GM18526 (cell line): ENCODE data around the gene KIF16B.

ENCODE experiments used
- POLR2A ChIP-seq: IDR thresholded peaks from 3 replicates; pipeline ENCODE4 v1.6.1; 2011; ENCODE audit not compliant: insufficient read length; ENCODE audit errors: extremely low read depth

KIF16B gene

DNA sequence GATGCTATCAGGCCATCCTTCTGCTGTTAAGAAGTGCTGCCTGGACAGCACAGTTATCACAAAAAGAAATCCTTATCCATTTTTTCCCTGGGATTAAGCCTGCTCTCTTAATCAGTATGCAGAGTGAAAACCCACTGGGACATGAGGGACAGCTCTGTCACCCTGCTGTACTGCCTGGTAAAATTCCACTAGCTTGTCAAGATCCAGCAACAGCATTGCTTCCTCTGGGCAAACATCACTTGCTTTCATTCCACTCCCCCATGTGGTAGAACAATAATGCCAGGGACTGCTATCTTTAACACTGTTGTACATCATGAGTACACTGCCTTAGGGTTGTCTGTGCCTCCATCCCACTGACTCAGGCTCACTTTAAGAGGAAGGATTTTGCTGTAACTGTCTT lies 331.3 kb downstream of the KIF16B start:
- no peak for TF ChIP-seq POLR2A

DNA sequence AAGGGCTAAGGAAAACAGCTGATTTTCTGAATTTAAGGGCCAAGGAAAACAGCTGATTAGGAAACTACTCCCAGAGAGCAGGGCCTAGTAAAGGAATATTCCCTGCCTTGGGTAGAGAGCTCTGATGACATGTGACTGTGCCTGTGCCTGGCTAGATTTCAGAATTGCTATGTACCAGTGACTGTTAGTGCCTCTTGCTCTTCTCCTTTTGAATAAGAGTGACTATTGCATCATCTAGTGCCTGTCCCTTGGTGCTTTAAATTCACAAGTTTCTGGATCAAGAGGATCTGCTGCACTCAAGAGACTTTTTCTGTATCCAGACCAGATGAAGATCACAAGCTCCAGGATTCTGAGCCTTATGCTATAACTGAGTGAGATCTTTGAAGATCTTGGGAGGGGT lies 332.9 kb downstream of the KIF16B start:
- no peak for TF ChIP-seq POLR2A

DNA sequence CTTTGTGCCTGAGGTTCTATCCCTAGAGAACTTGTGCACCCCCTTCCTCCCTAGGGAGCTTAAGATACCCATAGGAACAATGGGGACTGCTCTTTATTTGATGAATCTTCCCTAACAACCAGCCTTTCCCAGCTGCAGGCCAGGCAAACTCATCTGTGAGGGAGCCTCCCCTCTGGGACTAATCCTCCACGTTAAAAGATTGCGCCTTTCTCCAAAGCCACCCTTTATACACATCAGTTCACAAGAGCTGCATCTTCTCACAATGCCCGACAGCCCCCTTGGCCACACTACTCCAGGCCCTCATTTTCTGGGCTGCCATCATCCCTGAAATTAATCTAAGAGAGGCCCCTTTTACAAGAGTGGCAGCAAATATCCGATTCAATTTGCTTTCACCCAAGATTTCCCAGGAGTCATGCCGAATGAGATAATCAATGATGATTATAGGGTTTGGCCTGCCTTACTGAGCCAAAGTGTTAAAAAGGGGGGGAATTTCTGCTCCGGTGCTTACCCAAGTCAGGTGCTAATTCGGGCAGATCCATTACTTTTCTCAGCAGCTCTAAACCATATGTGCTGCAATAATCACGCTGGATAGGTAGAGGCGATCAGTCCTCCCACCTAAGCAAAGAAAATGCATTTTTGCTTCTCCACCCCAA lies 336.5 kb downstream of the KIF16B start:
- TF ChIP-seq POLR2A: no peak

DNA sequence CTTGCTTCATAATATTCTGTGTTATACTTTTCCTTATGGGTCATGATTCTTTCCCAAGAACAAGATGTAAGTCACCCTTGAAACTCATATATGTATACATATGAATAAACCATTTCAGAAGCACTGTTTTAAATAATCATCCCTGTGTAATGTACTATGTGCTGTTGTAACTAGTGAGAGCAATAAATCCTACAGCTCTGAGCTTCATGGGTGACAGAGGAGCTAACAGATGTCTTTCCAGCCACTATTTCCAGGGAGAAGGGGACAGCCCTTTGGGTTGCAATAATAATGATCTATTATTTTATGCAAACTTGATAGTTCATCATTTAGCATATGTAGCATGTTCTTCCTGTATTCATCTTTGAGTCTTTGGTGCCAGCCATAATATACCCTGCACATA lies 342.8 kb downstream of the KIF16B start:
- TF ChIP-seq POLR2A: no peak

DNA sequence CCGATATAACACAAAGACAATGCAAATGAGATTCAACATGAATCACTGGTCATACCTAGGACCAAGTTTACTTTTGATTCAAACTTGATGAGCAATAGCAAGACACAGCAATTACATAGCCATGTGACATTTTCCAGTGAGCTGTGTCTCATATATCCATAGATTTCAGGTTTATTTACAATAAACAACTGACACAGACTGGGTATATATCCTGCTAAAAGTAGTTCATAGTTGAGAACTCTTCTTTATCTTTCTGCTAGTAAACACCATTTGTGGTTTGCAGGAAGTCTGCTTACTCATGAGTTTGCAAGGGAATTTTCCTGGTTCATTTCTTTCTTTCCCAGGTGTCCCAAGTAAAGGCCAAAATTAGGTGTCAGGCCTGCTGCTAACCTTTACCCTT lies 343.4 kb downstream of the KIF16B start:
- no peak for TF ChIP-seq POLR2A

DNA sequence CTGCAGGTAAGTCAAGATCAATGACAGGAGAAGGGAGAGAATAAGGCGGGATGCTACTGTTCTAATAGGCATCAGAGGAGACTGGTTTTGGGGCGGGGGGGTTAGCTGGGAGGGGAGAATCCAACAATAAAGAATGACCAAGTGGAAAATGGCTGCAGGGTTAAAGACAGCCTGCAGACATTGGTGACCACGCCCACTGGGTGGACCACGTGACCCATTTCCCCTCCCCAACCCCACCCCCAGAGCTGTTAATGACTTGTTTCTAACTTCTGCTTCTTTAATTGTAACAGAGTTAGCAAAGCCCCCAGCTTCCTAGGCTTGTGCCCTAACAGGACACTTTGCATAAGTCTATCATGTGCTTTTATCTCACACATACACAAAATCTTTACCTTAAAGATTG lies 344.5 kb downstream of the KIF16B start:
- no peak for TF ChIP-seq POLR2A

DNA sequence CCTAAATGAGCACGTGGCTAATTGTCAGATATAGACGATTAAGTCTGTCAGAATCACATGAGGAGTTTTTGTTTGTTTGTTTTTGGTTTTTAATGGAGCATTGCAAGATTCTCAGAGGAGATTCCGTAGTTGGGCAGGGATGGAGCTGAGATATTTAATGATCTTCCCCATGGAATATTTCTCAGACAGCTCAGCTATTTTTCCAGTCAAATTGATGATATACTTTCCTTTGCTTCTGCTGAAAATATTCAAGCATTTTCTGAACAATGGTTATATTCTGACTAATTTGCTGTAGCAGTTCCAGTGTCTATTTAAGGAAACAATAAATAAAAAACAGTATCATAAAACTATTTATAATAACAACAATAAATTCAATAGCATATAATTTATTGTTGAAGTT lies 348.4 kb downstream of the KIF16B start:
- no peak for TF ChIP-seq POLR2A

DNA sequence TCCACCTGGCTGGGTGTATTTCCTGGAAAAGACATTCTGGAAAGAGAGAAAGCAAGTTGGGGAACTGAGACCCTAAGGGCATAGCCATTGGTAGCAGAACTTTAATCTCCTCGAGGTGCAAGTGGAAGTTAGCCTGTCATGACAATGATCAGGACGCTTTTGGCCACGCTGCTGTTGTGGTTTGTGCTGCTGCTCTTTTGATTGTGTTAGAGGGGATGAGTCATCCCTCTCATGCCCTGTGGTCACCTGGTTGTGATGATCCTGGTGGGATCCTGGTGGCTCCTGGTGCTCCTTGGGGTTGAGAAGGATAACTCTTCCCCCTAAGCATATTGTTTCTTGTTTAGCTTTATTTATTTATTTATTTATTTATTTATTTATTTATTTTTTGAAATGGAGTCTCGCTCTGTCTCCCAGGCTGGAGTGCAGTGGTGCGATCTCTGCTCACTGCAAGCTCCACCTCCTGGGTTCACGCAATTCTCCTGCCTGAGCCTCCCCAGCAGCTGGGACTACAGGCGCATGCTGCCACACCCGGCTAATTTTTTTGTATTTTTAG lies 350.3 kb downstream of the KIF16B start:
- TF ChIP-seq POLR2A: no peak
